DND-41 (cell line): ENCODE measurements around the gene ZDHHC15.
"Not testable (repeated sequence)": the region's sequence is repeated elsewhere in the genome, so short reads cannot be mapped to it uniquely, and the experiment has no call there.

Experiments used
- ATAC-seq: fragments of 200-7000 bp; cut with Tn5 transposase; 3 replicates; pipeline ENCODE4 v1.9.1; 2021; ENCODE audit warnings: low read depth; ENCODE audit not compliant: insufficient read depth
- DNase-seq: peaks from one replicate; pipeline ENCODE4 v3.0.0-alpha.2; 2020
- H2AFZ ChIP-seq: 2 replicates; pipeline ENCODE4 v1.6.0; 2012; ENCODE audit warnings: low read depth, low read length
- H3K27ac ChIP-seq: 2 replicates; pipeline ENCODE4 v1.5.1; 2012; ENCODE audit warnings: low read length, inconsistent platforms
- H3K27me3 ChIP-seq: fragments of 200-600 bp; sonication (generic); 2 replicates; pipeline ENCODE4 v1.6.0; 2012; ENCODE audit warnings: low read length, mild to moderate bottlenecking, inconsistent platforms; ENCODE audit not compliant: insufficient read depth, poor library complexity
- H3K36me3 ChIP-seq: 2 replicates; pipeline ENCODE4 v1.5.1; 2012; ENCODE audit warnings: low read length, inconsistent platforms; ENCODE audit not compliant: insufficient read depth
- H3K4me1 ChIP-seq: 2 replicates; pipeline ENCODE4 v1.5.1; 2012; ENCODE audit warnings: mild to moderate bottlenecking, low read length; ENCODE audit not compliant: insufficient read depth
- H3K4me2 ChIP-seq: 2 replicates; pipeline ENCODE4 v1.6.0; 2012; ENCODE audit warnings: mild to moderate bottlenecking, moderate library complexity, low read length, inconsistent platforms; ENCODE audit not compliant: insufficient read depth
- H3K4me3 ChIP-seq, 2 experiments: fragments of 200-600 bp in 1 of 2; shearing (Covaris generic) in 1 of 2; 2 replicates each; pipeline ENCODE4 v1.5.1; 2012 to 2016; ENCODE audit warnings: inconsistent platforms in 2 of 2, low read length in 2 of 2, mild to moderate bottlenecking in 2 of 2, low read depth in 1 of 2, moderate library complexity in 1 of 2
- H3K79me2 ChIP-seq: 2 replicates; pipeline ENCODE4 v1.6.0; 2012; ENCODE audit warnings: low read length, inconsistent platforms; ENCODE audit not compliant: insufficient read depth
- H3K9ac ChIP-seq: 2 replicates; pipeline ENCODE4 v1.6.0; 2012; ENCODE audit warnings: low read depth, mild to moderate bottlenecking, inconsistent platforms, low read length, moderate library complexity
- H3K9me3 ChIP-seq: 2 replicates; pipeline ENCODE4 v1.5.1; 2012; ENCODE audit warnings: low read length, moderate library complexity, mild to moderate bottlenecking, inconsistent platforms; ENCODE audit not compliant: insufficient read depth, severe bottlenecking
- H4K20me1 ChIP-seq: 2 replicates; pipeline ENCODE4 v1.6.0; 2012; ENCODE audit warnings: low read length; ENCODE audit not compliant: insufficient read depth
- CTCF ChIP-seq: IDR thresholded peaks from 2 replicates; pipeline ENCODE4 v1.5.1; 2012; ENCODE audit warnings: borderline replicate concordance, low read length, moderate library complexity, mild to moderate bottlenecking; ENCODE audit not compliant: poor library complexity, severe bottlenecking; ENCODE audit errors: extremely low read depth
- EZH2 ChIP-seq: IDR thresholded peaks from 3 replicates; pipeline ENCODE4 v1.6.1; 2012; ENCODE audit warnings: borderline replicate concordance, low read depth, mild to moderate bottlenecking, moderate library complexity, low read length, inconsistent platforms; ENCODE audit not compliant: severe bottlenecking

Gene ZDHHC15

DNA sequence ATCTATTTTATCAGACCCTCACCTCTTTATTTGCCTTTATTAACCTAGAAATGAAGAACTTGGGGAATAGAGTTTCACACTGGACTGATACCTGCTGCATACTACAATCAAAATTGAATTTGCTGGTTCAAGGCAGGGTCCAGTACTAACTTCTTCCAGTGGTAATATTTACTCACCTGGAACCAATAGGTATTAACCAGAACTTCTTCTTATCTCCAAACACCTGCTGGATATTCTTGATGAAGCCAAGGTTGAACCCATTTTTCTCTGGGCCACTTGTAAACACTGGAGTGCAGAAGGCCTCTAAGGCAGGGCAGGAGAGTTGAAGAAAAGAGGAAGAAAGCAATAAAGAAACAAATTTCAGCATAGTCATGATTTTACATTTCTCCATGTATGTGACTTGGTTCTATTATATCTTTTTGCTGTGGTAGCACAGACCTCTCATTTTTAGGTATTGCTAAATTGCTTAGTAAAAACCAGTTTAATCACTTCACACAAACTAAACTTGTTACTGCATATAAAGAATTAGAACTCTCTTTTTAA lies 101.1 kb downstream of the ZDHHC15 start:
- no peaks in the 10 kb centered on the region for H3K9me3 ChIP-seq
- H3K9ac ChIP-seq, result no peak overlapping the region

DNA sequence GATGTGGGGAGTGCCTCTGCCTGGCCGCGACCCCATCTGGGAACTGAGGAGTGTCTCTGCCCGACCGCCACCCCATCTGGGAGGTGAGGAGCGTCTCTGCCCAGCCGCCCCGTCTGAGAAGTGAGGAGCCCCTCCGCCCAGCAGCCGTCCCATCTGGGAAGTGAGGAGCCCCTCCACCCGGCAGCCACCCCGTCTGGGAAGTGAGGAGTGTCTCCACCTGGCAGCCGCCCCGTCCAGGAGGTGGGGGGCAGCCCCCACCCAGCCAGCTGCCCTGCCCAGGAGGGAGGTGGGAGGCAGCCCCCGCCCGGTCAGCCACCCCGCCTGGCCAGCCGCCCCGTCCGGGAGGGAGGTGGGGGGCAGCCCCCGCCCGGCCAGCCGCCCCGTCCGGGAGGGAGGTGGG lies 115.7 kb downstream of the ZDHHC15 start:
- not testable (repeated sequence) for H2AFZ ChIP-seq, H3K4me2 ChIP-seq, ATAC-seq, H3K4me3 ChIP-seq, H3K4me1 ChIP-seq, H3K36me3 ChIP-seq, H3K9ac ChIP-seq, H3K79me2 ChIP-seq, H3K9me3 ChIP-seq, DNase-seq, H3K27ac ChIP-seq, H3K27me3 ChIP-seq, H4K20me1 ChIP-seq

More for the DNA sequence above, 101.1 kb downstream of the ZDHHC15 start:
- no peak overlapping the region for H2AFZ ChIP-seq
- TF ChIP-seq CTCF (no peak), EZH2 (no peak)
- H3K4me3 ChIP-seq, result no peak overlapping the region
- H3K4me1 ChIP-seq, result no peaks in the 10 kb centered on the region
- no peaks in the 10 kb centered on the region for H4K20me1 ChIP-seq
- H3K27ac ChIP-seq, result no peak overlapping the region
- H3K79me2 ChIP-seq, result no peaks in the 10 kb centered on the region
- DNase-seq (no peak), ATAC-seq (no peak)
- no peaks in the 10 kb centered on the region for H3K36me3 ChIP-seq
- H3K4me2 ChIP-seq, result no peak overlapping the region
- no peaks in the 10 kb centered on the region for H3K27me3 ChIP-seq

- Histone ChIP-seq H3K36me3 (no peaks in the 10 kb centered on the region), H3K4me3 (no peak overlapping the region), H3K4me2 (no peak overlapping the region), H3K27me3 (no peaks in the 10 kb centered on the region), H3K79me2 (no peaks in the 10 kb centered on the region), H4K20me1 (no peaks in the 10 kb centered on the region), H2AFZ (no peak overlapping the region), H3K9ac (no peak overlapping the region), H3K9me3 (no peaks in the 10 kb centered on the region), H3K27ac (no peak overlapping the region), H3K4me1 (no peaks in the 10 kb centered on the region)
- TF ChIP-seq EZH2, result no peak
- no peak for TF ChIP-seq CTCF
- ATAC-seq, result no peak
- no peak for DNase-seq
Measured at GRCh38 chrX:75390470-75390869, 132.4 kb downstream of the ZDHHC15 start.

DNA sequence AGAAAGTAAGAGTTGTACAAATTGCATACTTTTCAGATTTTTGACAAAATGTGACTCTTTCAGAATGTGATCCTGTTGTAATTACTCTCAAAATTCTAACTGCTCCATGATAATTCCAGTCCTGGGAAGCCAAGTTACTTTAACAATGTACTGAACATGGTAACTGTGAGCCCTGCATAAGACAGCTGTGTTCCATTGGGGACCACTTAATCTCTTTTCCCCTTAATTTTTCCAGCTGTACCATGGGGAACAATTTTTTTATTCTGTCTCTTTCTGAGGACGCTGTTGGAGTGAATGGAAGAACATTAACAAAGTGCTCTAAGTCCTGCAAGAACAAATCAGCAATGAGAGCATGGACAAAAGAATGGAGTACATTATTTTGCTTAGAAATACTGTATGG lies 153.1 kb downstream of the ZDHHC15 start:
- Histone ChIP-seq H4K20me1 (no peaks in the 10 kb centered on the region), H3K27ac (no peak overlapping the region), H2AFZ (no peak overlapping the region), H3K4me1 (no peaks in the 10 kb centered on the region), H3K27me3 (no peaks in the 10 kb centered on the region), H3K9ac (no peak overlapping the region), H3K4me2 (no peak overlapping the region), H3K79me2 (no peaks in the 10 kb centered on the region), H3K9me3 (peaks cover 4% of the 10 kb centered on the region), H3K4me3 (no peak overlapping the region), H3K36me3 (no peaks in the 10 kb centered on the region)
- no peak for ATAC-seq
- no peak for TF ChIP-seq CTCF
- TF ChIP-seq EZH2, result no peak
- DNase-seq, result no peak
